ENCODE data around the gene R3HDM4. TPM values are rescaled to one million over a fixed set of nuclear protein-coding genes. Genes with fewer than 3 reads are reported as not detected.

R3HDM4 gene
- total RNA-seq, 4 donors from 2014 or later = 37.2 to 49.1 (median 44.3) TPM

DNA sequence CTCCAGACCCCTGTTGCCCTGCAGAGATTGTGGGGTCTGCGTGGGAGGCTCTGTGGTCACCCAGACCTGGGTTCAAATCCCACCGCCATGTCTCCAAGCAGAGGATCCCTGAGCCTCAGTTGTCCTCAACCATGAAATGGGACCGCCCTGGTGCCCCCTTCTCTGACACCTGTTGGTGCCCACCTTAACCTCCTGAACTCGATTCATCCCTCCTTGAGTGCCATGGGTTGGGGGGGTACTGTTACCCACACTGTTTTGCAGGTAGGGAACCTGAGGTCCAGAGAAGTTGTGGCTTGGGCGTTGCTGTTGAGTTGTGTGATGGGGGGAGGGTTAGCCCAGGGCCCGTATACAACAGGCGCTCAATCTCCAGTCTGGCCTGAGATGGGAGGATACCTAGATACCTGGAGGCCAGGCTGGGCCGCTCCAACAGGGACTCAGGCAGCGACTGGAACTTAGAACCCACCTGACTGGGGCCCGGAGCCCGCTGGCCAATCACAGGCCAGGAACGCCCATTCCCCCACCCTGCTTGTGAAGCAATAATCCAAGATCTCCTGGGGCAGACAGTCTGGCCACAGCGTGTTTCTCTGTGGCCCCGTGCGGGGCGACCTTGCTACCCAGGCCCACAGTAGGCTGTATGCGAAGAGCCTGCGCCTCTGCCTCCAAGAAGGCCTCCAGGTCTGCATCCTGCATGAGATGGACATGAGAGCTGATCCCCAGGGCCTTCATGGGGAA, 15.6 kb upstream of the R3HDM4 start:
- no peak for TF ChIP-seq POLR2A (IDR thresholded peaks at IDR 0.05)
- TF ChIP-seq, protein P1, sequence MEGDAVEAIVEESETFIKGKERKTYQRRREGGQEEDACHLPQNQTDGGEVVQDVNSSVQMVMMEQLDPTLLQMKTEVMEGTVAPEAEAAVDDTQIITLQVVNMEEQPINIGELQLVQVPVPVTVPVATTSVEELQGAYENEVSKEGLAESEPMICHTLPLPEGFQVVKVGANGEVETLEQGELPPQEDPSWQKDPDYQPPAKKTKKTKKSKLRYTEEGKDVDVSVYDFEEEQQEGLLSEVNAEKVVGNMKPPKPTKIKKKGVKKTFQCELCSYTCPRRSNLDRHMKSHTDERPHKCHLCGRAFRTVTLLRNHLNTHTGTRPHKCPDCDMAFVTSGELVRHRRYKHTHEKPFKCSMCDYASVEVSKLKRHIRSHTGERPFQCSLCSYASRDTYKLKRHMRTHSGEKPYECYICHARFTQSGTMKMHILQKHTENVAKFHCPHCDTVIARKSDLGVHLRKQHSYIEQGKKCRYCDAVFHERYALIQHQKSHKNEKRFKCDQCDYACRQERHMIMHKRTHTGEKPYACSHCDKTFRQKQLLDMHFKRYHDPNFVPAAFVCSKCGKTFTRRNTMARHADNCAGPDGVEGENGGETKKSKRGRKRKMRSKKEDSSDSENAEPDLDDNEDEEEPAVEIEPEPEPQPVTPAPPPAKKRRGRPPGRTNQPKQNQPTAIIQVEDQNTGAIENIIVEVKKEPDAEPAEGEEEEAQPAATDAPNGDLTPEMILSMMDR (IDR thresholded peaks at IDR 0.05 in 4 of 5, conservative IDR thresholded peaks at IDR 0.05 in 1 of 5) = no peak
- Histone ChIP-seq H3K4me1 (peaks cover 9 to 30% of the 10 kb centered on the region in 2 donors), H3K36me3 (no peaks in the 10 kb centered on the region), H3K9me3 (no peaks in the 10 kb centered on the region), H3K27me3 (no peaks in the 10 kb centered on the region), H3K27ac (peak overlapping the region in 1 of 4 donors; percentile 74), H3K4me3 (no peak overlapping the region)
- in situ Hi-C loops (cut with MboI; ENCODE audit: low sequenced_read_pairs in 4 of 4) = loop anchor here in 1 of 4 donors (10.0 kb wide), 1 partner anchor 154 kb away; no protein-coding TSS in a partner anchor
- ATAC-seq (no peak), DNase-seq (peak in 1 of 2 donors; percentile 35)
- intact Hi-C loops (cut with DNase I; ENCODE audit: low total_unique reads) = loop anchor here (5.0 to 10.0 kb wide), 2 partner anchors 264 kb away; partner anchors contain the start of gene RNF126

DNA sequence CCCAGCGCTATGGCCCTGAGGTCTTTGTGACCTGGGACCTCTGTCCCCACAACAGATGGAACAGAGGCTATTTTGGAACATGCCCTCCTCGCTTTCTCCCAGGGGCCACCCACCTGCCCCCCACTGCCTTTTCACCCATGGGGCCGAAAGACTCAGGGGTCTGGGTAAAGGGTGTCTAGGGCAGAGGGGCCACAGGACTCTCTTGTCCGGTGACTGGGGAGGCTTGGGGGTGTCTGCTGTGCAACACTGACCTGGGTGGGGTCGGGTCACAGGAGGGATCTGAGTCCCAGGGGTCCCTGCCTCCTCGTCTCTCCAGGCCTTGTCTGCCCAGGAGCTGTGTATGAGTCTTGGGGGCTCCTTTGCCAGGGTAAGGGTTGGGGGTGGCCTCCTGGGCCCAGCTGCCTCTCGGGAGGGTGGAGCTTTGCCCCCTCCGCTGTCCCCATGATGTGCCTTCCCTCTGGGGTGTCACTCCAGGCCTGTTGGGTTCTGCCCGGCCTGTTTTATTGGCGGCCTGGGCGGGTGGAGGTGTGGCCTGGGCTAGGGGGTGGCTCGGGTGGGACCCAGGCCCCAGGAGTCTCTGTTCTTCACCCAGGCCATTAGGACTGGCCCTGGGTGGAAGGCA, 14.9 kb upstream of the R3HDM4 start:
- no peak for TF ChIP-seq POLR2A (IDR thresholded peaks at IDR 0.05)
- H3K4me3 ChIP-seq = peak overlapping the region in 2 of 4 donors; percentile 86 to 92
- no peaks in the 10 kb centered on the region for H3K9me3 ChIP-seq
- H3K27me3 ChIP-seq = no peaks in the 10 kb centered on the region
- intact Hi-C loops (cut with DNase I; ENCODE audit: low total_unique reads) (loop anchor here (5.0 to 10.0 kb wide), 2 partner anchors 263 to 264 kb away; partner anchors contain the start of gene RNF126), in situ Hi-C loops (cut with MboI; ENCODE audit: low sequenced_read_pairs in 4 of 4) (loop anchor here in 1 of 4 donors (10.0 kb wide), 1 partner anchor 153 kb away; no protein-coding TSS in a partner anchor)
- peak overlapping the region; percentile 74 to 91 (median 86) for H3K27ac ChIP-seq
- H3K4me1 ChIP-seq = peaks cover 5 to 23% of the 10 kb centered on the region in 2 donors
- no peaks in the 10 kb centered on the region for H3K36me3 ChIP-seq
- ATAC-seq (no peak), DNase-seq (no peak)

- intact Hi-C loops (cut with DNase I; ENCODE audit: low total_unique reads) = loop anchor here (5.0 to 10.0 kb wide), 2 partner anchors 263 to 265 kb away; partner anchors contain the start of gene RNF126
- in situ Hi-C loops (cut with MboI; ENCODE audit: low sequenced_read_pairs in 4 of 4) = loop anchor here in 1 of 4 donors (10.0 kb wide), 1 partner anchor 153 kb away; no protein-coding TSS in a partner anchor
- peak overlapping the region; percentile 74 to 91 (median 86) for H3K27ac ChIP-seq
- H3K4me1 ChIP-seq = peaks cover 5 to 19% of the 10 kb centered on the region in 2 donors
- no peak for TF ChIP-seq POLR2A (IDR thresholded peaks at IDR 0.05)
- TF ChIP-seq, protein P1 (IDR thresholded peaks at IDR 0.05 in 4 of 5, conservative IDR thresholded peaks at IDR 0.05 in 1 of 5) = no peak
- H3K36me3 ChIP-seq = no peaks in the 10 kb centered on the region
- DNase-seq = no peak
- no peaks in the 10 kb centered on the region for H3K9me3 ChIP-seq
- no peak for ATAC-seq
- peak overlapping the region; percentile 86 to 96 (median 93) for H3K4me3 ChIP-seq
- no peaks in the 10 kb centered on the region for H3K27me3 ChIP-seq
Measured at GRCh38 chr19:927351-927779, 14.3 kb upstream of the R3HDM4 start.

DNA sequence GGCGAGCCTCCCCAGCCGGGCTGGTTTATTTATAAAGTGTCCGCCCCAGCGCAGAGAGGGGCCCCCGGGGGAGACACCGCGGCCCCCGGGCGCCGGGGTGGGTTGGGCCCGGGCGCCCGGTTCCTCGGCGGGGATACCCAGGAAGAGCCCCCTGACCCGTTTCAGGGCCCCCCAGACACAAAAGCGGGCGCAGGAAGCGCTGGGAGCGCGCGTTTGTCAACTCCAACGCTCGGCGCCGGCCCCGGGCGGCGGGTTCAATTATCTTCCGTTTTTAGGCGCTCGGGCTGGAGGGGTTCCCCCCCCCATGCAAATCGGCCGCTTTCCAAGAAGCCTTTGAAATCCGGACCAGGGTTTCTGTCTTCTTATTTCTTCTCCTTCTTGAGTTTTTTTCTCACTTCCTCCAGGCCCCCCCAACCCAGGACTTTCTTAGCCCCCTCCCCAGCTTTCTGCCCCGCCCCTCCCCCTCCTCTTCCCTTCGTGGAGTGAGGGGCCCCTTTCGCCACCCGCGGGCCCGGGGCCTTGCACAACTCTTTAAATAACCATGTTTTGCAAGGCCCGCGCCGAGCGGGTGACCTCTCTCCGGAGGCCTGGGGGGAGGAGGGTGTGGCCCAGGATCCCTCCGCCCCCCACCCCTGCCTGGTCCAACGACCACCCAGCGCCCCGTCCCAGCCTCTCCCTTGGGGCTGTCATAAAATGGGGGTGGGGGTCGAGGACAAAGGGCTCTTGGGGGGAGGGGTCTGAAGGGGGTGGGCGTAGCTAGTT, 13.8 kb upstream of the R3HDM4 start:
- no peaks in the 10 kb centered on the region for H3K36me3 ChIP-seq
- peak overlapping the region; percentile 74 to 91 (median 86) for H3K27ac ChIP-seq
- no peak for TF ChIP-seq POLR2A (IDR thresholded peaks at IDR 0.05)
- TF ChIP-seq, protein P1 (IDR thresholded peaks at IDR 0.05 in 4 of 5, conservative IDR thresholded peaks at IDR 0.05 in 1 of 5) = no peak
- H3K27me3 ChIP-seq = no peaks in the 10 kb centered on the region
- H3K9me3 ChIP-seq = no peaks in the 10 kb centered on the region
- in situ Hi-C loops (cut with MboI; ENCODE audit: low sequenced_read_pairs in 4 of 4) (loop anchor here in 1 of 4 donors (10.0 kb wide), 1 partner anchor 152 kb away; no protein-coding TSS in a partner anchor), intact Hi-C loops (cut with DNase I; ENCODE audit: low total_unique reads) (loop anchor here (5.0 to 10.0 kb wide), 2 partner anchors 262 to 266 kb away; partner anchors contain the start of gene RNF126)
- H3K4me3 ChIP-seq = peak overlapping the region; percentile 86 to 96 (median 93)
- ATAC-seq = no peak
- H3K4me1 ChIP-seq = peaks cover 5 to 19% of the 10 kb centered on the region in 2 donors
- peak; percentile 44 to 65 for DNase-seq

Measured in gastrocnemius medialis (tissue), 4 donors.